Activated T-helper 17 cell treated with anti-CD3 and anti-CD28 coated beads, Interleukin-2, amount 50 U/mL, for 72 hours (primary cell): Measurements from ENCODE around the gene LRRC55. TPM values are rescaled to one million over a fixed set of nuclear protein-coding genes. Genes with fewer than 3 reads are reported as not detected.

Experiments
- ATAC-seq: fragments of 150-1000 bp; cut with Tn5 transposase; replicated peaks from 2 replicates; pipeline ENCODE4 v1.10.0; 2021; ENCODE audit warnings: mild to moderate bottlenecking, moderate library complexity
- H3K27ac Mint-ChIP-seq: one replicate; pipeline ENCODE4 v1.8.0; 2022; ENCODE audit warnings: mixed read lengths
- H3K27me3 Mint-ChIP-seq: one replicate; pipeline ENCODE4 v1.8.0; 2022; ENCODE audit warnings: mixed read lengths
- H3K36me3 Mint-ChIP-seq: one replicate; pipeline ENCODE4 v1.8.0; 2022; ENCODE audit warnings: low read depth, mild to moderate bottlenecking, mixed read lengths
- H3K4me1 Mint-ChIP-seq: one replicate; pipeline ENCODE4 v1.8.0; 2022; ENCODE audit warnings: mixed read lengths
- H3K4me3 Mint-ChIP-seq: one replicate; pipeline ENCODE4 v1.8.0; 2022; ENCODE audit warnings: mild to moderate bottlenecking, mixed read lengths
- H3K9me3 Mint-ChIP-seq: one replicate; pipeline ENCODE4 v1.8.0; 2022; ENCODE audit warnings: mixed read lengths
- total RNA-seq, 2 donors: library from RNA; stranded (reverse); gene quantifications; one replicate each; pipeline ENCODE4 v1.2.3, GENCODE V29; 2022

Gene LRRC55
- total RNA-seq, 2 donors from 2014 or later = not detected

DNA sequence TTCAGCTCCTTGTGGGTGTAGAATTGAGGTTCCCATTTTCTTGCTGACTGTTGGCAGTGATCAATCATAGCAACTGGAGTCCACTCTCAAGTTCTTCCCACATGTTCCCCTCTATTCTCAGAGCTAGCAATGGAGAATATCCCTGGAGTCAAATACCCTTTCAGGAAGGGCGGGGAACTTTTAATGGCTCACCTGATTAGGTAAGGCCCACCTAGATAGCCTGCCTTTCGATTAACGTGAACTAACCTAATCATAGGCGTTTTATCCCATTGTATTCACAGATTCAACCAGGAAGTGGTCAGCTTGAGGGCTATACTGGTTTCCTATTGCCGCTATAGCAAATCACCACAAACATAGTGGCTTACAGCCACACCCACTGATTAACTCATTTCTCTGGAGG lies 7.1 kb upstream of the LRRC55 start:
- Mint-ChIP-seq H3K27ac (no peak overlapping the region), H3K4me3 (no peak overlapping the region), H3K9me3 (no peaks in the 10 kb centered on the region), H3K36me3 (no peaks in the 10 kb centered on the region), H3K27me3 (peaks cover 17% of the 10 kb centered on the region), H3K4me1 (no peaks in the 10 kb centered on the region)
- ATAC-seq = no peak

DNA sequence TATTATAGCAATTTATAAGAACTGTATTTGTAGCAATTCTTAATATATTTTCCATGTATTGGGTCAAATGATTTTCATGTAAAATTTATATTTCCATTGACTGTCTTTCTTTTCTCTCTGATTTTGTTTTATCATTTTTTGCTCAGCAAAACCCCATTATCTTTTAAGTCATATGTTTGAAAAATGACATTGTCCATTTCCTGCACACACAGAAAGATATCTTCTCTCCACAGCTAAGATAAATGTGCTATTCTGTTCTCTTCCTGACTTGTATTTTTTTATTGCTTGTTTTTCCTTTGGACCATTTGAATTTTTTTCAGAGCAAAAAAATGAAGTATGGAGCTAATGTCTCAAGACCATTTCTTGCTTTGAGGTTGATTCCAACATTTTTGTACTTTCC lies 6.3 kb upstream of the LRRC55 start:
- no peak for ATAC-seq
- H3K9me3 Mint-ChIP-seq = no peaks in the 10 kb centered on the region
- peaks cover 25% of the 10 kb centered on the region for H3K27me3 Mint-ChIP-seq
- H3K4me3 Mint-ChIP-seq = no peak overlapping the region
- H3K4me1 Mint-ChIP-seq = no peaks in the 10 kb centered on the region
- no peaks in the 10 kb centered on the region for H3K36me3 Mint-ChIP-seq
- H3K27ac Mint-ChIP-seq = no peak overlapping the region

DNA sequence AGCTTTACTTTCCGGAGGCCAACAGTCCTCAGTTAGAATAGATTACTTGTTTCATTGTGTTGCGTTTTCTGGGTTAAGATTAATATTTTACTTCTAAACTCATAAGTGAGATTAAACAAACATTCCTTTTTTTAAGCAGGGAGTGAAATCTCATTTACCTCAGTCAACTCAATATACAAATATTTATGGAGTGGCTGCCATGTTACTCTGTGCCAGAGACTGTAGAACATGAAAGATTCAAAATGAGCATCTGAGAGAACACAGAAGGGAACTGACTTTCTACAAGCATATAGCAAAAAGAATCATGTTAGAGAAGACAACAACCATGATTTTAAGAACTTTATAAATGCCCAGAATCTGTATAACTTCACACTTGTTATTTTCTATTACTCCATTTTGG lies 3.4 kb upstream of the LRRC55 start:
- no peaks in the 10 kb centered on the region for H3K9me3 Mint-ChIP-seq
- no peak overlapping the region for H3K4me3 Mint-ChIP-seq
- H3K4me1 Mint-ChIP-seq = no peaks in the 10 kb centered on the region
- H3K36me3 Mint-ChIP-seq = no peaks in the 10 kb centered on the region
- peaks cover 30% of the 10 kb centered on the region for H3K27me3 Mint-ChIP-seq
- no peak for ATAC-seq
- no peak overlapping the region for H3K27ac Mint-ChIP-seq

DNA sequence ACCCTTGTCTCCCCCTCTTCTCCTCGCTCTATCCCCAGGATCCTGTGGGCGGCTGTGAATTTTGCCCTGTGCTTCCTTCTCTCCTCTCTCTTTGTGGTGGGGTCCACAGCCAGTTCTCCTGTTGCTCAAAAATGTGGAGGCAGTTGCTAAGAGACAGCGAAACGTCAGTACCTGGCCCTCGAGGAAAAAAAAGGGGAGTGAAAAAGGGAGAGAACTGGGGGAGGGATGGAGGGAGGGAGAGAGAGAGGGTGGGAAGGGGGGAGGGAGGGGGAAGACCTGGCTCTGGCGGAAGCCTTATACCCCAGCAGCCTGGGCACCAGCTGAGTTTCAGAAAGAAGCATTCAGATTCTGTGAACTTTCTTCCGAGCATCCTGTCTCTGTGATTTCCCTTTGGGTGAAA lies 2.1 kb upstream of the LRRC55 start:
- no peaks in the 10 kb centered on the region for H3K36me3 Mint-ChIP-seq

DNA sequence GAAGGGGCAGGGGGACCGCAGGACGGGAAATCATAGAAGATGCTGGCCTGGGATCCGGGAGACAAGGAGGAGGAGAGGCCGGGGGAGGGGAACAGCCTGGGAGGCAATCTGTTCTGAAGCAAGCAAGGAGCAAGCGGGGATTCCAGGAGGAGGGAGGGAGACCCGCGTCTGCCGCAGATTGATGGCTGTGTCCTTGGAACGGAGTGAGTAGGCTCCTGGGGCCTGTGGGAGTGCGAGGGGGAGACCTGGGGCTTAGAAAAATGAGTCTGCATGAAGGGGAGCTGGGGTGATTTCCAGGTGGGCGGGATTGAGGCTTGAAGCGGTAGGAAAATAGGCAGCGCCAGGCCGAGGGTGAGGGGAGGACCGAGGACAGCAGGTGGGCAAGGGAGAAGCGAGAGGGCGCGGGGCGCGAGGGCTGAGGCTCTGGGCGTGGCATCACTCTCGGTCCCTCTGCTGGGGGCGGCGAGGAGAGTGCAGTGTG lies 1.6 kb upstream of the LRRC55 start:
- Mint-ChIP-seq H3K4me3 (no peak overlapping the region), H3K4me1 (no peaks in the 10 kb centered on the region), H3K27me3 (peaks cover 28% of the 10 kb centered on the region), H3K36me3 (no peaks in the 10 kb centered on the region), H3K9me3 (no peaks in the 10 kb centered on the region), H3K27ac (no peak overlapping the region)
- no peak for ATAC-seq

More for the DNA sequence above, 2.1 kb upstream of the LRRC55 start:
- H3K27ac Mint-ChIP-seq = no peak overlapping the region
- H3K4me1 Mint-ChIP-seq = no peaks in the 10 kb centered on the region
- no peak overlapping the region for H3K4me3 Mint-ChIP-seq
- no peak for ATAC-seq
- H3K9me3 Mint-ChIP-seq = no peaks in the 10 kb centered on the region
- peaks cover 30% of the 10 kb centered on the region for H3K27me3 Mint-ChIP-seq

DNA sequence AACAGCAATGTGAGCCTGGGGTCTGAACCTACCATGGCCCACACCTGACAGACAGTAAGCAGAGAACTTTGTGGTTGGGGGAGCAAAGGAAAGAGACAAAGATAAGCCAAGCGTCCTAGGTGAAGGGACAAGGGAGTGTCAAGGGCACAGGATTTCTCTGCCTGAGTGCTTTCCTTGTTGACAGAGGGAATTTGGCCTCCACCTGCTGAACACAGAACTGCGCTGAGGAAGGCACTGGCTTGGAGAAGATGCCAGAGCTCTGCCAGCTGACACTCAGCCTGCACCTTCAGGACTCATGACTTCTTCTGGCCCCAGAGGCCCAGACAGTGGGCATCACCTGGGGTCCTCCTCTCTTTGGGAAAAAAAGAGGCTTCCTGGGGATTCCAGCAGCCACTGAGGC lies 789 bp upstream of the LRRC55 start:
- Mint-ChIP-seq H3K9me3 (no peaks in the 10 kb centered on the region), H3K4me3 (no peak overlapping the region)
- ATAC-seq = no peak

DNA sequence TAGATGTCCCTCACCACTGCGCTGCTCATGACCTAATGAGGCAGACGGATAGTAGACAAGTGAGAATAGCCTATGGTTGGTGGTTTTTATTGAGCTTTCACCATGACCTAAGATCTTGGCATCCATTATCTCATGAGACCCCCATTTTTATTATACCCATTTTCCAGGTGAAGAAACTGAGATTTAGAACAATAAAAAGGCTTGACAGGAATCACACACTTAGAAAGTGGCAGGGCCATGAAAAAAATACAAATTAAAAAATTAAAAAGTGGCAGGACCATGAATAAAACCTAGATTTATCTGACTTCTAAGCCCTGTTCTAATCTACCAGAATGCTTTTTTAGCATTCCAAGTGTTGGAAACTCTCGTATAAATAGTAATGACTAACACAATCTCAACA lies 1.1 kb downstream of the LRRC55 start:
- Mint-ChIP-seq H3K9me3 (no peaks in the 10 kb centered on the region), H3K4me1 (no peaks in the 10 kb centered on the region), H3K36me3 (no peaks in the 10 kb centered on the region), H3K27ac (no peak overlapping the region), H3K4me3 (no peak overlapping the region), H3K27me3 (peaks cover 21% of the 10 kb centered on the region)
- ATAC-seq = no peak

More for the DNA sequence above, 789 bp upstream of the LRRC55 start:
- peaks cover 22% of the 10 kb centered on the region for H3K27me3 Mint-ChIP-seq
- no peak overlapping the region for H3K27ac Mint-ChIP-seq
- no peaks in the 10 kb centered on the region for H3K4me1 Mint-ChIP-seq
- H3K36me3 Mint-ChIP-seq = no peaks in the 10 kb centered on the region

DNA sequence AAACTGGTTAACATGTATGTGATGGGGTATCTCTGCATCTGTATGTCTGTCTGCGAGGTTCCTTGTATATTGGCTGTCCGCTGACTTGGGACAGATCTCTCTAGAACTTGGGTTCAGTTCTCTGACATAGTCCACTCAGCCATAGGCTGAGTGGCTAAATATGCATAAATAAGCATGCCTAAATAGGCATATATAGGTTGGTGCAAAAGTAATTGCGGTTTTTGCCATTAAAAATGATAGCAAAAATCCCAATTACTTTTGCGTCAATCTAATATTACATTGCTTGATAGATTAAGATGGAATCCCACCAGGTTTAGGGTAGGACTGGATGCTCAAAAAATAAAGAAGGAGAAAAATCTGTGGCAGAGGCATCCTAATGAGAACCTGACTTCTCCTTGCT lies 8.8 kb downstream of the LRRC55 start:
- peaks cover 7% of the 10 kb centered on the region for H3K27me3 Mint-ChIP-seq
- no peaks in the 10 kb centered on the region for H3K9me3 Mint-ChIP-seq
- no peaks in the 10 kb centered on the region for H3K36me3 Mint-ChIP-seq
- H3K4me1 Mint-ChIP-seq = no peaks in the 10 kb centered on the region
- H3K27ac Mint-ChIP-seq = no peak overlapping the region
- no peak for ATAC-seq
- H3K4me3 Mint-ChIP-seq = no peak overlapping the region

DNA sequence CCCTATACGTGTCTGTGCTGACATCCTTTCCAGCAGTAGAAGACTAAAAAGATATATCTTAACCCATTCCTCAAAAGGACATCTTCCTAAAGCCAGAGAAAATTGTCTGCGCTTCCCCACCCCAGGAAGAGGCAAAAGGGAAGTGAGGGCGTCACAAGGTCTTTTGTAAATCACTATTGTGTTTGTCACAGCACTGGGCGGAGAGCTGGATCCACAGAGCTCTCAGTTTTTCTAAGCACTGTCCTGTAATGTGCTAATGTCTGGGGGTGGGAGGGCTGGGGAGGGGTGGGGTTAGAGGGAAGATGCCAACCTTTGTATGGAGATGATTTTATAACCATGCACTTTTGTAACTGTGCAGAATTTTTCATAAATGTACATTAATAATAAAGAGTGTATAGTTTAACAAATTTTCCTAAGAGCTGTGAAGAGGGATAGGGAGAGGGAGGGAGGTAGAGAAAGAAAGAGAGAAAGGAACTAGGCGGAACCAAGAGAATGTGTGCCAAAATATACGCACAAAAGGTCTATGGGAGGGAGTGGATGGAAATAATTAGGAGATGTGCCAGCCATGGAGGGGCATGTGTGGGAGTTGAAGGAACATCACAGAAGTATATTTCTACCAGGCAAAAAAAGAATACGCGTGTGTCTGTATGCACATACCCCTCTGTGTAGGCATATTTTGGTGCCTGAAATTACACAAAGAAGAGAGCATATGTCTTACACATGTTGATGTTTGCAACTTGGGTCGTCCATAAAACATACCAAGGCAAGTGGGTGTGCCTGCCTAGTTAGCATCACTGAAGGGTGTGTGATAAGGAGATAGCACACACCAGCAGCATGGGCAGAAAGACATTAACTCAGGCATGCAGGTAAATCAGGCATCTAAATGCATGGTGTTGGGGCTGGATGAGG lies 9.8 kb downstream of the LRRC55 start:
- Mint-ChIP-seq H3K27ac (no peak overlapping the region), H3K9me3 (no peaks in the 10 kb centered on the region), H3K27me3 (peaks cover 16% of the 10 kb centered on the region), H3K4me3 (no peak overlapping the region), H3K36me3 (no peaks in the 10 kb centered on the region), H3K4me1 (no peaks in the 10 kb centered on the region)
- ATAC-seq = no peak

DNA sequence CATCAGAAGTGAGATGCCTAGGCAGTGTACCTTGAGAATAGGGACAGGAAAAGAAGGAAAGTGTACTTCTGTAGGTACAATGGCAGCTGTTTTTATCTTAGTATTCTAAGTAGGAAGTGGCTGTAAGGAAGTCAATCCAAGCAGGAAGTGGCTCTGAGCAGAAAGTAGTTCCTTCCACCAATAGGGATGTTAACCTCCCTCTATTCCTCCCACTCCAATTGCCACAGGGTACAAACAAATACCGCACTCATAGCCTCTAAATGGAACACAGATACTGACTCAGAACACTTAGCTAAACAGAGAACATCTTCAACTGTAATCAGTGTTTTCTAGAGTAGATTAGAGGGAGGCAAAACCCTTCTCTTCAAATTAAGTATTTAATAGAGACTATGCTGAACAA lies 10.6 kb downstream of the LRRC55 start:
- Mint-ChIP-seq H3K4me1 (no peaks in the 10 kb centered on the region), H3K9me3 (no peaks in the 10 kb centered on the region), H3K27me3 (peaks cover 16% of the 10 kb centered on the region), H3K4me3 (no peak overlapping the region), H3K36me3 (no peaks in the 10 kb centered on the region), H3K27ac (no peak overlapping the region)
- ATAC-seq = no peak

DNA sequence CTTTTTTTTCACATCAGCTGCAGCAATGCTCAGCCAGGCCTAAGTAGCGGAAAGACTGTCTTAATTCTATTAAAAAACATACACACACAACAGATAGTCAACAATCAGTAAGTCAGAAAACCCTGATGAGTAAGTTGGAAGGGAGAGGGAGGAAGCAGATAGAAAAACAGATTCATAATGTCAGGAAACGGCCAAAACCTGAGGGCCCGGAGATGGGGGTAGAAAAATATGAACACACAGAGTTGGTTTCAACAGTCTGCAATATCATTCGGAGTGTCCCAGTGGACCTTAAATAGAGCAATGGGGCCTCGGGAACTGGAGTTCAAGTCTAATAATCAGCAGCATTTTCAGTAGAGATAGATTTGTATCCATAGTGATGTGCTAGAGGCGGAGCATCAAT lies 14.8 kb downstream of the LRRC55 start:
- peaks cover 16% of the 10 kb centered on the region for H3K27me3 Mint-ChIP-seq
- no peaks in the 10 kb centered on the region for H3K36me3 Mint-ChIP-seq
- no peak overlapping the region for H3K27ac Mint-ChIP-seq

DNA sequence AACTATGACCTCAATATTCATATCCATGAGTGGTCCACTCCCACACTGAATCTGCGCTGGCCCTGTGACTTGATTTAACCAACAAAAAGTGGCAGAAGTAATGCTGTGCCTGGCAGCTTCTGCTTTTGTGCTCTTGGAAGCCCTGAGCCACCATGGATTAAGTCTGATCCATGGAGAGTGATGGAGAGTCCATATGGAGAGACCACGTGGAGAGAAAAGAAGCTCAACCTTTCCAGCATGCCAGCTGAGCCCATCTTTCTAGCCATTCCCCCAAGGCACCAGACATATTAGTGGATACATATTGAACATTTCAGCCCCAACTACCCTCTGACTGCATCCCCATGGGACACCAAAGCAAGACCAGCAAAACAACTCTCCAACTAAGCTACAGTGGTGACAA lies 16.0 kb downstream of the LRRC55 start:
- no peaks in the 10 kb centered on the region for H3K4me1 Mint-ChIP-seq
- H3K27me3 Mint-ChIP-seq = peaks cover 16% of the 10 kb centered on the region
- H3K36me3 Mint-ChIP-seq = no peaks in the 10 kb centered on the region
- H3K27ac Mint-ChIP-seq = no peak overlapping the region
- ATAC-seq = no peak
- H3K9me3 Mint-ChIP-seq = no peaks in the 10 kb centered on the region
- H3K4me3 Mint-ChIP-seq = no peak overlapping the region

More for the DNA sequence above, 14.8 kb downstream of the LRRC55 start:
- H3K4me3 Mint-ChIP-seq = no peak overlapping the region
- no peaks in the 10 kb centered on the region for H3K9me3 Mint-ChIP-seq
- no peak for ATAC-seq
- H3K4me1 Mint-ChIP-seq = no peaks in the 10 kb centered on the region

DNA sequence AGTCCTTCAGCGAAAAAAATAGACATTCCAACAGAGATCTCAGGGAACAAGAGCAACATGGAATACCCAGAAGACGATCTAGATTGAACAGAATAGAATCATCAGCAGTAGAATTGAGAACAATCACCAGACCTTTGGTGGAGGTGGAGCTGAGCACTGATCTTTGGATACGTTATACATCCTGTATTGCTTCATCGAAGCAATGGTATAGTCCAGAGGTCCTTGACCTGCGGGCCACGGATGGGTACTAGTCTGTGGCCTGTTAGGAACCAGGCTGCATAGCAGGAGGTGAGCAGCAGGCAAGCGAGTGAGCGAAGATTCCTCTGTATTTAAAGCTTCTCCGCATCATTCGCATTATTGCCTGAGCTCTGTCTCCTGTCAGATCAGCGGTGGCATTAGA lies 17.6 kb downstream of the LRRC55 start:
- no peak for ATAC-seq
- peaks cover 16% of the 10 kb centered on the region for H3K27me3 Mint-ChIP-seq
- no peak overlapping the region for H3K4me3 Mint-ChIP-seq

DNA sequence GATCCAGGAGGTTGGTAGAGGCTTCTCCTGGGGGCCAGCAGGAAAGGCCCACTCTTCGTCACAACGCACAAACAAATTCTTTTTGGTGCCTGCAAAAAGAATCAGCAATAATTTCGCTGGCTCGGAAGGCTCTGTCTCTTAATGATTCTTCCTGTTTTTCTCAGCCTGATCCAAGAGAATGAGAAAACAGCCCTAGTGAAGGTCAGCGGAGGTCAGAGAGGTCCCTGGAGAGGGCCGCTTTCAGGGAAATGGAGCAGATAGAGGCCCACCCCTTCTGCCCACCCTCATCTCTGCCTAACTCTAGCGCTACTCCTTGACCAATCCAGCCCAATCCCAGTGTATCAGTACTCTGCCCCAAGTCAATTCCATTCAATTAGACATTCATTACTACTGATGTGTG lies 19.2 kb downstream of the LRRC55 start:
- ATAC-seq = no peak
- no peak overlapping the region for H3K27ac Mint-ChIP-seq

More for the DNA sequence above, 17.6 kb downstream of the LRRC55 start:
- H3K4me1 Mint-ChIP-seq = no peaks in the 10 kb centered on the region
- no peak overlapping the region for H3K27ac Mint-ChIP-seq
- no peaks in the 10 kb centered on the region for H3K36me3 Mint-ChIP-seq
- H3K9me3 Mint-ChIP-seq = no peaks in the 10 kb centered on the region

DNA sequence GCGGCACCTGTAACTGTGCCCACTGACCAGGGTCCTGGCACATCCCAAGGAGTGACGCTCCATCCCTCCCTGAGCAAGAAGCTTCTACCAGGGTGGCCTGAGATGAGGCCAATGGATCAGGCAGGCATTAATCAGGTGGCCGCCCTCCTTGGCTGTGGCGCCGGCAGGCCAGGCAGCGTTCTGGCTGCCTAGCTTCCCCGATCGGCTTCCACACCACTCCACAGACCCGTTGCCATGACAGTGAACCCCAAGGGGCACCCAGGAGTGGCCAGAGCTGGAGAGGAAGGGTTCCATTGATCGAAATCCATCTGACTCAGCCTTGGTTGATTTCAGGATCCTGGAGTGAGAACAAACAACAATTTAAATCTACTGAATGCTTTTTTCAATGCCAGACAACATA lies 20.5 kb downstream of the LRRC55 start:
- peaks cover 18% of the 10 kb centered on the region for H3K27me3 Mint-ChIP-seq
- H3K4me3 Mint-ChIP-seq = no peak overlapping the region
- no peaks in the 10 kb centered on the region for H3K9me3 Mint-ChIP-seq
- no peaks in the 10 kb centered on the region for H3K36me3 Mint-ChIP-seq
- no peak overlapping the region for H3K27ac Mint-ChIP-seq
- H3K4me1 Mint-ChIP-seq = no peaks in the 10 kb centered on the region
- ATAC-seq = no peak

More for the DNA sequence above, 19.2 kb downstream of the LRRC55 start:
- H3K4me1 Mint-ChIP-seq = no peaks in the 10 kb centered on the region
- H3K36me3 Mint-ChIP-seq = no peaks in the 10 kb centered on the region
- no peak overlapping the region for H3K4me3 Mint-ChIP-seq
- peaks cover 19% of the 10 kb centered on the region for H3K27me3 Mint-ChIP-seq
- no peaks in the 10 kb centered on the region for H3K9me3 Mint-ChIP-seq
